Liver (tissue), 3 donors: ENCODE data around the gene COLEC12.

Experiments
- GABPA ChIP-seq, 2 donors: IDR thresholded peaks in 1 of 2; conservative IDR thresholded peaks in 1 of 2; 2 replicates each; pipeline ENCODE4 v1.6.1; 2016; ENCODE audit warnings: antibody characterized with exemption in 2 of 2, mild to moderate bottlenecking in 1 of 2, moderate library complexity in 1 of 2
- MAX ChIP-seq: IDR thresholded peaks from 2 replicates; pipeline ENCODE4 v1.6.1; 2016; ENCODE audit warnings: antibody characterized with exemption
- TAF1 ChIP-seq: conservative IDR thresholded peaks from 2 replicates; pipeline ENCODE4 v1.6.1; 2016; ENCODE audit warnings: antibody characterized with exemption, mild to moderate bottlenecking
- YY1 ChIP-seq: IDR thresholded peaks from 2 replicates; pipeline ENCODE4 v1.6.1; 2016; ENCODE audit warnings: antibody characterized with exemption, mild to moderate bottlenecking
- TF ChIP-seq, protein P1 (sequence below): fragments of 150-350 bp; IDR thresholded peaks from 2 replicates; pipeline ENCODE4 v1.5.1; 2017; ENCODE audit warnings: improper control_type of control experiment, low read depth, low read length; ENCODE audit not compliant: missing input control
- donor health status: healthy.
- donor health status: healthy.

DNA sequence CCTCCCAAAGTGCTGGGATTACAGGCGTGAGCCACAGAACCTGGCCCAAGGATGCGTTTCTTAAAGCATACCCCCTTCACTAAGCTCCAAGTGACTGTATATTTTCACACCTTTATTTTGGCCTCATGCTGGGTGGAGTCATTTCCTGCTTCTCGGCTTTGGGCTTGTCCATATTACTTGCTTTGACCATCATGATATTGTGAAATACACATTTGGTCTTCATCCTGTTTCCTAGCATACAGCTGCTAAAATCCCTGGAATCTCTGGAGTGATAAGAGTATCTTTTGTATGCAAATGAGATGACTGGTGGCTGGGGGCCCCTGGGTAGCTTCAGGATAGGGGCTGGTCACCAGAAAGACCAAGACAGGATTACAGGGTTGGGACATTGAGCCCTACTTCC lies 17.6 kb upstream of the COLEC12 start:
- no peak for TF ChIP-seq TAF1
- no peak for TF ChIP-seq GABPA (IDR thresholded peaks at IDR 0.05 in 1 of 2, conservative IDR thresholded peaks at IDR 0.05 in 1 of 2)
- no peak for TF ChIP-seq YY1
- TF ChIP-seq, protein P1, sequence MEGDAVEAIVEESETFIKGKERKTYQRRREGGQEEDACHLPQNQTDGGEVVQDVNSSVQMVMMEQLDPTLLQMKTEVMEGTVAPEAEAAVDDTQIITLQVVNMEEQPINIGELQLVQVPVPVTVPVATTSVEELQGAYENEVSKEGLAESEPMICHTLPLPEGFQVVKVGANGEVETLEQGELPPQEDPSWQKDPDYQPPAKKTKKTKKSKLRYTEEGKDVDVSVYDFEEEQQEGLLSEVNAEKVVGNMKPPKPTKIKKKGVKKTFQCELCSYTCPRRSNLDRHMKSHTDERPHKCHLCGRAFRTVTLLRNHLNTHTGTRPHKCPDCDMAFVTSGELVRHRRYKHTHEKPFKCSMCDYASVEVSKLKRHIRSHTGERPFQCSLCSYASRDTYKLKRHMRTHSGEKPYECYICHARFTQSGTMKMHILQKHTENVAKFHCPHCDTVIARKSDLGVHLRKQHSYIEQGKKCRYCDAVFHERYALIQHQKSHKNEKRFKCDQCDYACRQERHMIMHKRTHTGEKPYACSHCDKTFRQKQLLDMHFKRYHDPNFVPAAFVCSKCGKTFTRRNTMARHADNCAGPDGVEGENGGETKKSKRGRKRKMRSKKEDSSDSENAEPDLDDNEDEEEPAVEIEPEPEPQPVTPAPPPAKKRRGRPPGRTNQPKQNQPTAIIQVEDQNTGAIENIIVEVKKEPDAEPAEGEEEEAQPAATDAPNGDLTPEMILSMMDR, result no peak
- no peak for TF ChIP-seq MAX
